Measurements from ENCODE around the gene EEIG1. TPM values are rescaled to one million over a fixed set of nuclear protein-coding genes. Genes with fewer than 3 reads are reported as not detected.

EEIG1 gene
- total and polyA plus RNA-seq, 10 of the 15 experiments (the other 5 are each of a cell fraction or from before 2014, with no cell fraction given), result 1.2 to 75.9 (median 9.0) TPM

GRCh38 chr9:127960410-127961154 is 20.2 kb downstream of the EEIG1 start:
- H2AFZ ChIP-seq (ENCODE audit: control insufficient read depth, low read depth, low read length), result no peak overlapping the region
- ChIA-PET POLR2A (interaction anchor here (0.7 to 1.2 kb wide), 2 partner anchors 8 to 25 kb away, joined by 3 read pairs; no protein-coding TSS in a partner anchor), CTCF (interaction anchor here (1.0 to 1.1 kb wide), 2 partner anchors 17 to 74 kb away, joined by 3 read pairs; no protein-coding TSS in a partner anchor), RAD21 (ENCODE audit: unreplicated experiment) (interaction anchor here (1.1 kb wide), 1 partner anchor 74 kb away, joined by 3 read pairs; no protein-coding TSS in a partner anchor), SMC1A (ENCODE audit: uncharacterized antibody, unreplicated experiment) (no interaction called here)
- in situ Hi-C loops (cut with MboI) (loop anchor here (10.0 kb wide), 1 partner anchor 74 kb away; no protein-coding TSS in a partner anchor), intact Hi-C loops (cut with micrococcal nuclease; ENCODE audit: unreplicated experiment) (no loop called here)
- WGBS (ENCODE audit: insufficient coverage, insufficient replicate concordance, low lambda C conversion rate, missing lambda C conversion rate), result 73% methylated on average over 11 of the region's 11 CpGs
- peaks cover 17% of the 10 kb centered on the region for H3K4me1 ChIP-seq (ENCODE audit: control insufficient read depth, insufficient read depth, low read length)
- H3K4me3 ChIP-seq, result no peak overlapping the region
- H3K4me2 ChIP-seq (ENCODE audit: control insufficient read depth, insufficient read depth), result no peak overlapping the region
- no peaks in the 10 kb centered on the region; a peak in 2 of 4 replicates for H3K36me3 ChIP-seq (ENCODE audit: control insufficient read depth in 2 of 2, insufficient read depth in 2 of 2, low read length in 1 of 2)
- no peaks in the 10 kb centered on the region for H3K9me3 ChIP-seq (replicated peaks; ENCODE audit: control insufficient read depth, insufficient read depth, low read length)
- H4K20me1 ChIP-seq (ENCODE audit: control insufficient read depth, insufficient read depth), result no peaks in the 10 kb centered on the region
- ATAC-seq (no peak), FAIRE-seq (no peak), DNase-seq (ENCODE audit: low read depth, low spot score) (no peak)
- no peak overlapping the region for H3K27ac ChIP-seq (ENCODE audit: control insufficient read depth, insufficient read depth)
- H3K27me3 ChIP-seq (replicated peaks in 1 of 2; ENCODE audit: control insufficient read depth in 2 of 2, insufficient read depth in 2 of 2, low read length in 1 of 2), result no peaks in the 10 kb centered on the region
- H3K79me2 ChIP-seq (ENCODE audit: control insufficient read depth, insufficient read depth, low read length), result peaks cover 2% of the 10 kb centered on the region
- BruUV-seq (replicated peaks), result no TSS peak
- no peak for TF ChIP-seq FOS (IDR thresholded peaks at IDR 0.05; ENCODE audit: borderline replicate concordance, extremely low read depth, insufficient read length)
- TF ChIP-seq ZBTB11 (CRISPR knock-in tag; IDR thresholded peaks at IDR 0.05), result no peak
- TF ChIP-seq LARP7 (IDR thresholded peaks at IDR 0.05), result no peak
- no peak for TF ChIP-seq POU2F2 (IDR thresholded peaks at IDR 0.05; ENCODE audit: borderline replicate concordance, low read depth, low read length)
- no peak overlapping the region for H3K9ac ChIP-seq (ENCODE audit: control insufficient read depth, insufficient read depth, low read length)
